ENCODE data around the gene EOMES. TPM values are rescaled to one million over a fixed set of nuclear protein-coding genes. Genes with fewer than 3 reads are reported as not detected.

EOMES gene
- total and polyA plus RNA-seq, 2 donors (not counting 3 experiments of a cell fraction or from before 2014, with no cell fraction given), result not detected

DNA sequence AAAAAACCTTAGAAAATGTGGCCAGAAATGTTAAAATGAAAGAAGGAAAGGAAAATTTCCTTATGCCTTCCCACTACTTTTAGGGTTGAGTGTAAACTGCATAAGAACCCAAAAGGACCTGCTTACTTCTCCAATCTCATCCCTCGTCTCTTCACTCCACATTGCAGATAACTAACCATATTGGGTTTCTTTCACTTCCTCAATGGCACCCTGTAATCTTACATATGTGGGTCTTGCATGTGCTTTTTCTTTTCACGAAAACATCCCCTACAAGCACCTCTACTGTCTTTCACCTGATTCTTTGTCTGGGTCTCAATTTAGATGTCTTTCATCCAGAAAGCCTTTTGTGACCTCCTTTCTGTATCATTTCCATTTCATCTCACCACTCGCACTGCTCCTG is 23.1 kb downstream of the EOMES start:
- H3K4me1 ChIP-seq (ENCODE audit: control insufficient read depth, extremely low read depth, insufficient read depth, low read length), result peaks cover 3% of the 10 kb centered on the region
- H3K9me1 ChIP-seq (replicated peaks; ENCODE audit: control insufficient read depth, extremely low read depth, insufficient read depth, low read length), result no peaks in the 10 kb centered on the region
- H2AFZ ChIP-seq (ENCODE audit: low read depth, low read length), result no peak overlapping the region
- no peaks in the 10 kb centered on the region for H3K9me3 ChIP-seq (replicated peaks; ENCODE audit: control insufficient read depth, insufficient read depth, low read length)
- H3K79me2 ChIP-seq (ENCODE audit: control insufficient read depth, insufficient read depth, low read length), result no peaks in the 10 kb centered on the region
- intact Hi-C loops (cut with micrococcal nuclease) (loop anchor here (5.0 kb wide), 1 partner anchor 567 kb away; no protein-coding TSS in a partner anchor), dilution Hi-C loops (cut with MboI; ENCODE audit: extremely low pct_ligation_motif_present, low sequenced_read_pairs) (no loop called here)
- DNase-seq (ENCODE audit: low read depth, low spot score) (no peak), FAIRE-seq (no peak)
- no peaks in the 10 kb centered on the region for H3K27me3 ChIP-seq (ENCODE audit: control insufficient read depth in 2 of 2, insufficient read depth in 2 of 2, low read length in 2 of 2)
- POLR2A ChIA-PET, result no interaction called here
- no TSS peak for BruUV-seq (replicated peaks)
- no peak overlapping the region for H3K27ac ChIP-seq (ENCODE audit: insufficient read depth, low read depth, low read length)
- no peak overlapping the region for H3K4me2 ChIP-seq (ENCODE audit: insufficient read depth, low read length)
- TF ChIP-seq, protein P1, sequence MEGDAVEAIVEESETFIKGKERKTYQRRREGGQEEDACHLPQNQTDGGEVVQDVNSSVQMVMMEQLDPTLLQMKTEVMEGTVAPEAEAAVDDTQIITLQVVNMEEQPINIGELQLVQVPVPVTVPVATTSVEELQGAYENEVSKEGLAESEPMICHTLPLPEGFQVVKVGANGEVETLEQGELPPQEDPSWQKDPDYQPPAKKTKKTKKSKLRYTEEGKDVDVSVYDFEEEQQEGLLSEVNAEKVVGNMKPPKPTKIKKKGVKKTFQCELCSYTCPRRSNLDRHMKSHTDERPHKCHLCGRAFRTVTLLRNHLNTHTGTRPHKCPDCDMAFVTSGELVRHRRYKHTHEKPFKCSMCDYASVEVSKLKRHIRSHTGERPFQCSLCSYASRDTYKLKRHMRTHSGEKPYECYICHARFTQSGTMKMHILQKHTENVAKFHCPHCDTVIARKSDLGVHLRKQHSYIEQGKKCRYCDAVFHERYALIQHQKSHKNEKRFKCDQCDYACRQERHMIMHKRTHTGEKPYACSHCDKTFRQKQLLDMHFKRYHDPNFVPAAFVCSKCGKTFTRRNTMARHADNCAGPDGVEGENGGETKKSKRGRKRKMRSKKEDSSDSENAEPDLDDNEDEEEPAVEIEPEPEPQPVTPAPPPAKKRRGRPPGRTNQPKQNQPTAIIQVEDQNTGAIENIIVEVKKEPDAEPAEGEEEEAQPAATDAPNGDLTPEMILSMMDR (IDR thresholded peaks at IDR 0.05; ENCODE audit: extremely low read depth in 1 of 2, insufficient read depth in 1 of 2, low read depth in 1 of 2, low read length in 2 of 2), result no peak
- TF ChIP-seq POLR2AphosphoS5 (IDR thresholded peaks at IDR 0.05; ENCODE audit: insufficient read depth, low read depth, low read length), result no peak
- TF ChIP-seq GATA2 (IDR thresholded peaks at IDR 0.05; ENCODE audit: insufficient read depth, insufficient read length, low read depth, low read length), result no peak
- no peak for TF ChIP-seq JUN (IDR thresholded peaks at IDR 0.05; ENCODE audit: borderline replicate concordance, insufficient read depth, insufficient read length, low read depth)
- no peak for TF ChIP-seq FOS (IDR thresholded peaks at IDR 0.05; ENCODE audit: borderline replicate concordance, insufficient read depth, low read length)
- no peak for TF ChIP-seq EZH2 (IDR thresholded peaks at IDR 0.05; ENCODE audit: borderline replicate concordance, low read depth, low read length, severe bottlenecking)
- no peak for TF ChIP-seq POLR2A (IDR thresholded peaks at IDR 0.05; ENCODE audit: low read depth, low read length)
- TF ChIP-seq MYC (IDR thresholded peaks at IDR 0.05; ENCODE audit: low read depth, low read length), result no peak
- TF ChIP-seq, protein P2, sequence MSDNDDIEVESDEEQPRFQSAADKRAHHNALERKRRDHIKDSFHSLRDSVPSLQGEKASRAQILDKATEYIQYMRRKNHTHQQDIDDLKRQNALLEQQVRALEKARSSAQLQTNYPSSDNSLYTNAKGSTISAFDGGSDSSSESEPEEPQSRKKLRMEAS (IDR thresholded peaks at IDR 0.05; ENCODE audit: insufficient read depth, insufficient read length), result no peak
- CTCF ChIA-PET, result no interaction called here
- no peaks in the 10 kb centered on the region for H3K36me3 ChIP-seq (ENCODE audit: control insufficient read depth in 2 of 2, extremely low read depth in 1 of 2, insufficient read depth in 2 of 2, low read length in 2 of 2)
- no peaks in the 10 kb centered on the region for H4K20me1 ChIP-seq (replicated peaks; ENCODE audit: control insufficient read depth, extremely low read depth, insufficient read depth, low read length)
- no peak overlapping the region for H3K9ac ChIP-seq (replicated peaks; ENCODE audit: extremely low read depth, insufficient read depth, low read length)
- no peak overlapping the region for H3K4me3 ChIP-seq (replicated peaks in 1 of 3; ENCODE audit: insufficient read depth in 1 of 3, low read depth in 1 of 3, low read length in 3 of 3)

Measured in endothelial cell of umbilical vein (primary cell).